D721Med (cell line): ENCODE results near the gene ABHD5.

ENCODE experiments used
- DNase-seq: peaks from one replicate; pipeline ENCODE4 v3.0.0; 2011; ENCODE audit warnings: low spot score; ENCODE audit not compliant: insufficient read length
- FAIRE-seq: peaks from 2 replicates; lab custom pipeline; 2011; peaks lifted over from hg19 to GRCh38; lab: Jason Lieb, UNC
- CTCF ChIP-seq: IDR thresholded peaks from 2 replicates; pipeline ENCODE4 v1.5.1; 2012; ENCODE audit warnings: mild to moderate bottlenecking, control low read depth; ENCODE audit not compliant: insufficient read depth; ENCODE audit errors: missing control alignments

ABHD5 gene

GRCh38 chr3:43764471-43764870, 73.7 kb downstream of the ABHD5 start:
- no peak for TF ChIP-seq CTCF

GRCh38 chr3:43765521-43765971, 74.8 kb downstream of the ABHD5 start:
- no peak for TF ChIP-seq CTCF
- FAIRE-seq, result no peak
- DNase-seq, result no peak

More at GRCh38 chr3:43764471-43764870, 73.7 kb downstream of the ABHD5 start:
- DNase-seq (no peak), FAIRE-seq (no peak)

- no peak for FAIRE-seq
- no peak for DNase-seq
- TF ChIP-seq CTCF, result no peak
Observed at GRCh38 chr3:43766672-43767465, 76.1 kb downstream of the ABHD5 start.

GRCh38 chr3:43768381-43768973, 77.7 kb downstream of the ABHD5 start:
- no peak for TF ChIP-seq CTCF
- DNase-seq, result no peak
- no peak for FAIRE-seq

- DNase-seq (peak; percentile 67), FAIRE-seq (no peak)
- TF ChIP-seq CTCF, result peak; percentile 82
Observed at GRCh38 chr3:43769097-43769884, 78.6 kb downstream of the ABHD5 start.

- FAIRE-seq (no peak), DNase-seq (no peak)
- TF ChIP-seq CTCF, result no peak
Observed at GRCh38 chr3:43769885-43770425, 79.2 kb downstream of the ABHD5 start.
